Activated CD4-positive, alpha-beta memory T cell treated with anti-CD3 and anti-CD28 coated beads, Interleukin-2, amount 10 ng/mL, durations not matched to agents 7 days and 5 days (primary cell): ENCODE measurements around the gene ACAN. TPM values are rescaled to one million over a fixed set of nuclear protein-coding genes. Genes with fewer than 3 reads are reported as not detected.

Experiments used
- CTCF ChIA-PET: fragments of 350-600 bp; sonication (Branson Sonifier 250); formaldehyde crosslinking; loops from one replicate; lab custom pipeline; 2021; ENCODE audit warnings: antibody characterized with exemption, inconsistent platforms; lab: Charles Lee
- POLR2A ChIA-PET: fragments of 350-600 bp; sonication (Branson Sonifier 250); formaldehyde crosslinking; loops from one replicate; lab custom pipeline; 2021; ENCODE audit warnings: antibody characterized with exemption; lab: Charles Lee
- DNase-seq: peaks from one replicate; pipeline ENCODE4 v3.0.0-alpha.2; 2020
- H3K27ac Mint-ChIP-seq: one replicate; pipeline ENCODE4 v1.8.0; 2021; ENCODE audit warnings: mild to moderate bottlenecking, mixed read lengths
- H3K27me3 Mint-ChIP-seq: one replicate; pipeline ENCODE4 v1.8.0; 2021; ENCODE audit warnings: mixed read lengths
- H3K36me3 Mint-ChIP-seq: one replicate; pipeline ENCODE4 v1.8.0; 2021; ENCODE audit warnings: low read depth, mixed read lengths
- H3K4me1 Mint-ChIP-seq: one replicate; pipeline ENCODE4 v1.8.0; 2021; ENCODE audit warnings: mixed read lengths
- H3K4me3 Mint-ChIP-seq: one replicate; pipeline ENCODE4 v1.8.0; 2021; ENCODE audit warnings: mild to moderate bottlenecking, mixed read lengths
- H3K9me3 Mint-ChIP-seq: one replicate; pipeline ENCODE4 v1.8.0; 2021; ENCODE audit warnings: mixed read lengths
- total RNA-seq, 2 experiments: library from RNA; stranded (reverse); gene quantifications; one replicate each; pipeline ENCODE4 v1.2.3, GENCODE V29; 2021

Gene ACAN
- total RNA-seq, 2 experiments from 2014 or later, result not detected

DNA sequence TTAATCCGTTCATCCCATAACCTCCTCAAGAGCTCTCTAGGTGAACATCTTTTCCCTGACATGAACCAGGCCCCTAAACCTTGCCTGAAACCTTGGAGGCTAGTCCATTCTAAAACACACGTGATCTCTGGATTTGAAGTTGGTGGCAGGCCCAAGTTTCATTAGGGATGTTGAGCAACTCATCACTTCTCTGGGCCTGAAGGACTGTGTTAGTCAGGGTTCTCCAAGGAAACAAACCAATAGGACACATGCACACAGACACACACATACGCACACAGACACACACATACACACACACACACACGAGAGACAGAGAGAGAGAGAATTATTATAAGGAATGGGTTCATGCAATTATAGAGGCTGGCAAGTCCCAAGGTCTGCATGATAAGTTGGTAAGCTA, 31.9 kb downstream of the ACAN start:
- DNase-seq, result no peak
- Mint-ChIP-seq H3K36me3 (no peaks in the 10 kb centered on the region), H3K27ac (no peak overlapping the region), H3K4me3 (no peak overlapping the region), H3K4me1 (peaks cover 3% of the 10 kb centered on the region), H3K9me3 (no peaks in the 10 kb centered on the region), H3K27me3 (no peaks in the 10 kb centered on the region)
- ChIA-PET CTCF (interaction anchor here (1.0 to 2.1 kb wide), 3 partner anchors 211 to 370 kb away, joined by 3 to 12 read pairs (median 3); no protein-coding TSS in a partner anchor), POLR2A (no interaction called here)

DNA sequence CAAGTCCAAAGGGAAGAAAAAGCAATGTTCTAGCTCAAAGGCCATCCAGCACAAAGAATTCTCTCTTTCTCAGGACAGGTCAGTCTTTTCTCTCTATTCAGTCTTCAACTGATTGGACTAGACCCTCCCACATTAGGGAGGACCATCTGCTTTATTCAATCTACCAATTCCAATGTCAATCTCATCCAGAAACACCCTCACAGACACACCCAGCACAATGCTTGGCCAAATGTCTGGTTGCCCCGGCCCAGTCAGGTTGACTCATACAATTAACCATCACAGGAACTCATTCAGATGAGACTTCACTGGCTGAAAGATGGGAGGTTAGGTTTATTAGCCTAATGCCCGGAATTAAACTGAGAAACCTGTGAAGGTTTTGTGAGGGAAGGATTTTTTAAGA, 32.4 kb downstream of the ACAN start:
- H3K4me3 Mint-ChIP-seq, result no peak overlapping the region
- POLR2A ChIA-PET, result no interaction called here
- CTCF ChIA-PET, result interaction anchor here (1.0 to 2.1 kb wide), 3 partner anchors 212 to 371 kb away, joined by 3 to 12 read pairs (median 3); no protein-coding TSS in a partner anchor

DNA sequence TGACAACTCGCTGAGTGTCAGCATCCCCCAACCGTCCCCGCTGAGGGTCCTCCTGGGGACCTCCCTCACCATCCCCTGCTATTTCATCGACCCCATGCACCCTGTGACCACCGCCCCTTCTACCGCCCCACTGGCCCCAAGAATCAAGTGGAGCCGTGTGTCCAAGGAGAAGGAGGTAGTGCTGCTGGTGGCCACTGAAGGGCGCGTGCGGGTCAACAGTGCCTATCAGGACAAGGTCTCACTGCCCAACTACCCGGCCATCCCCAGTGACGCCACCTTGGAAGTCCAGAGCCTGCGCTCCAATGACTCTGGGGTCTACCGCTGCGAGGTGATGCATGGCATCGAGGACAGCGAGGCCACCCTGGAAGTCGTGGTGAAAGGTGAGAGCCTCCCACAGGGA, 35.4 kb downstream of the ACAN start:
- Mint-ChIP-seq H3K27ac (no peak overlapping the region), H3K36me3 (no peaks in the 10 kb centered on the region), H3K4me3 (no peak overlapping the region), H3K9me3 (no peaks in the 10 kb centered on the region), H3K27me3 (no peaks in the 10 kb centered on the region), H3K4me1 (peaks cover 3% of the 10 kb centered on the region)
- CTCF ChIA-PET, result no interaction called here
- no peak for DNase-seq
- POLR2A ChIA-PET, result no interaction called here

More for the DNA sequence above, 32.4 kb downstream of the ACAN start:
- DNase-seq, result no peak
- H3K4me1 Mint-ChIP-seq, result peaks cover 3% of the 10 kb centered on the region
- no peak overlapping the region for H3K27ac Mint-ChIP-seq
- H3K9me3 Mint-ChIP-seq, result no peaks in the 10 kb centered on the region
- H3K36me3 Mint-ChIP-seq, result no peaks in the 10 kb centered on the region
- no peaks in the 10 kb centered on the region for H3K27me3 Mint-ChIP-seq

DNA sequence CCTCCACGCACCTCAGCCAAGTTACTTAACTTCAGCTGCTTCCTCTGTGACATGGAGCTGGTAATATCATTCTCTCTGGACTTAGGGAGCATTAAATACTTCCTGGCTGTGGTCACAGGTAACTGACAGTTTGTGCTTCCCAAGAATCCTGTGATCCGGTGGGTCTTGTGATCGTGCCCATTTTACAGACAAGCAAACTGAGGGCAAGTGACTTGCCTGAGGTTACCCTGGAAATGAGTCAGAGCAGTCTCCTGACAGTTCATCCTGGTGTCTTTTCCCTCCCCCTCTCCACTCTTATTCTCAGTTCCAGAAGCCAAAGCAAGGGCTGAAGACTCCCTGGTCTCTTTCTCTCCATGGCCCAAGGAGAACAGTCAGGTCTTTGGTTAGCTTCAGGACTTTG, 35.9 kb downstream of the ACAN start:
- no peak overlapping the region for H3K27ac Mint-ChIP-seq
- H3K9me3 Mint-ChIP-seq, result no peaks in the 10 kb centered on the region
- no peaks in the 10 kb centered on the region for H3K27me3 Mint-ChIP-seq
- ChIA-PET POLR2A (no interaction called here), CTCF (no interaction called here)
- H3K4me1 Mint-ChIP-seq, result peaks cover 3% of the 10 kb centered on the region
- no peak for DNase-seq
- no peaks in the 10 kb centered on the region for H3K36me3 Mint-ChIP-seq
- H3K4me3 Mint-ChIP-seq, result no peak overlapping the region

DNA sequence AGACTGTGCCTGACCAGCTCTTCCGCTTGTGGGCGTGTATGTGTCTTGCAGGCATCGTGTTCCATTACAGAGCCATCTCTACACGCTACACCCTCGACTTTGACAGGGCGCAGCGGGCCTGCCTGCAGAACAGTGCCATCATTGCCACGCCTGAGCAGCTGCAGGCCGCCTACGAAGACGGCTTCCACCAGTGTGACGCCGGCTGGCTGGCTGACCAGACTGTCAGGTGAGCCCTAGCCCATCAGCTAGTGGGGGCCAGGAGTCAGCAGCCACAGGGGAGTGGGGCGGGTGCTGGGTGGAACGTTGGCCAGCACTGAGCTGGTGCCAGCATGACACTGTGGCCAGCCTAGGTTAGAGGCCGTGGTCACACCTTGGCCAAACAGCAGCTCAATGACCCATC, 36.7 kb downstream of the ACAN start:
- no peaks in the 10 kb centered on the region for H3K27me3 Mint-ChIP-seq
- no peak for DNase-seq
- H3K4me1 Mint-ChIP-seq, result peaks cover 3% of the 10 kb centered on the region
- no peaks in the 10 kb centered on the region for H3K9me3 Mint-ChIP-seq
- H3K27ac Mint-ChIP-seq, result no peak overlapping the region
- H3K36me3 Mint-ChIP-seq, result no peaks in the 10 kb centered on the region
- H3K4me3 Mint-ChIP-seq, result no peak overlapping the region
- POLR2A ChIA-PET, result no interaction called here
- CTCF ChIA-PET, result no interaction called here

DNA sequence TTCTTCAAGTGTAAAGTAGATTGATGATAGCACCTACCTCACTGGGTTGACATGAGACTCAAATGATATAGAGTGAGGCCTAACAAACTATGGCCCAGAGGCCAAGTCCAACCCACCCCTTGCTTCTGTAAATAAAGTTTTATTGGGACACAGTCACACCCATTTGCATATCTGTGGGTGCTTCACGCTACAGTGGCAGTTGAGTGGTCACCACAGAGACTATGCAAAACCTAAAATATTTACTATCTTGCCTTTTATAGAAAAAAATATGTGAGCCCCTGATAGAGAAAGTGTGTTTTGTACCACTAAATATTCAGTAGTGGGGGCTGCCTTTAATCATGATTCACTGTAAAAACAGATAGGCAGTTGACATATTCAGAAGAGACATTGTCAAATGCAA, 38.0 kb downstream of the ACAN start:
- DNase-seq, result no peak
- H3K27ac Mint-ChIP-seq, result no peak overlapping the region
- H3K9me3 Mint-ChIP-seq, result no peaks in the 10 kb centered on the region
- H3K4me3 Mint-ChIP-seq, result no peak overlapping the region
- peaks cover 5% of the 10 kb centered on the region for H3K4me1 Mint-ChIP-seq
- ChIA-PET CTCF (no interaction called here), POLR2A (no interaction called here)
- no peaks in the 10 kb centered on the region for H3K27me3 Mint-ChIP-seq
- H3K36me3 Mint-ChIP-seq, result no peaks in the 10 kb centered on the region

DNA sequence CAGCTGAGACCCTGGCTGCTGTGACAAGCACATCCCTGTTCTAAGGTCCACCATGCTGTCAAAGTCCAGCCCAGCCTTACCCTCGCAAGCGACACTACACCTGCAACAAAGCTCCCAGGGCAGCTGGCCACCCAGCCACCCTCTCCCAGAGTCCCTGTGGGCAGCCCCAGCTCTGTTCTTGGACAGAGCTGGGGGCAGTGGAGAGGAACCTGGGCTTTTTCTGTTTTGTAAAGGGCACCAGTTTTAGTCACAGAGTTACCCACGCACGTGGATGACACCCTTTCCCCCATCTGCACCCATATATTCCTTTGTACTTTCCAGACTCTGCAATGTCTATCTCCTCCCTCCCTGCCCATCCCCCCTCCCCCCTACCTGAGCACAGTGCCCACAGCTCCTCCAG, 38.9 kb downstream of the ACAN start:
- DNase-seq, result no peak
- Mint-ChIP-seq H3K4me1 (peaks cover 5% of the 10 kb centered on the region), H3K27me3 (no peaks in the 10 kb centered on the region), H3K27ac (no peak overlapping the region), H3K4me3 (no peak overlapping the region), H3K9me3 (no peaks in the 10 kb centered on the region), H3K36me3 (no peaks in the 10 kb centered on the region)
- ChIA-PET CTCF (no interaction called here), POLR2A (no interaction called here)

DNA sequence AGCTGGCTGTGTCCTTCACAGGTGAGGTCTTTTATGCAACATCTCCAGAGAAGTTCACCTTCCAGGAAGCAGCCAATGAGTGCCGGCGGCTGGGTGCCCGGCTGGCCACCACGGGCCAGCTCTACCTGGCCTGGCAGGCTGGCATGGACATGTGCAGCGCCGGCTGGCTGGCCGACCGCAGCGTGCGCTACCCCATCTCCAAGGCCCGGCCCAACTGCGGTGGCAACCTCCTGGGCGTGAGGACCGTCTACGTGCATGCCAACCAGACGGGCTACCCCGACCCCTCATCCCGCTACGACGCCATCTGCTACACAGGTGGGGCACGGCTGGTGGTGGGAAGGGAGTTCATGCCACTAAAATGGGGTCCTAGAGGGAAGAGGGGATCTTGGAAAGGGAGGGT, 40.1 kb downstream of the ACAN start:
- Mint-ChIP-seq H3K27me3 (no peaks in the 10 kb centered on the region), H3K4me1 (peaks cover 5% of the 10 kb centered on the region), H3K9me3 (no peaks in the 10 kb centered on the region), H3K36me3 (no peaks in the 10 kb centered on the region), H3K27ac (no peak overlapping the region), H3K4me3 (no peak overlapping the region)
- ChIA-PET POLR2A (no interaction called here), CTCF (no interaction called here)
- DNase-seq, result no peak

DNA sequence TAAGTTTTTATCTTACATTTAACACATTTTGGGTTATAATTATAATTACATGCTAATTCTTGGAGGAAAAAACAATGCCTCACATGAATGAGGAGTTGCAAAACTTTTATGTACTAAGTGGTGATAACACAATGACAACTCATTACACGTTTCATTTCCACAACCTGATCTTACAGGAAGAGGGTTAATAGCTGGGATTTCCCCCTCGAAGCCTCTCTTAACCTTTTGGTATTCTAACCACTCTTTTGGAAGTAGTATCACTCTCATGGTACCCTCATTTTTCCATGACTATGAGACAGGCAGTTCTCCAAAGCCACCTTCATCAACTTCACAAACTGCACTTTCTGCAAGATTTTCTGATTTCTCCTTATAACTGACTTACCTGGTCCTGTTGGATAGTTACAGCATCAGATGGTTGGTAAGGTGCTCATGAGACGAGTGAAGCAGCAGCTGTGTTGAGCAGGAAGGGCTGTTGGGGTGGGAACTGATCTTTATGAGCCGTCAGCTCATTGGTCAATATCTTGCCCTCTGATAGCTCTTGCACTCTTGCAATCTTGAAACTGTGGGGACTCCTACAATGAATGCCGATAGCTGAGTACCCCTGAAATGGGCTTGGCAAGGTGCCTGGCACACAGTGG, 41.6 kb downstream of the ACAN start:
- no peaks in the 10 kb centered on the region for H3K9me3 Mint-ChIP-seq
- DNase-seq, result no peak
- no peaks in the 10 kb centered on the region for H3K27me3 Mint-ChIP-seq
- H3K4me3 Mint-ChIP-seq, result no peak overlapping the region
- ChIA-PET POLR2A (no interaction called here), CTCF (no interaction called here)
- H3K4me1 Mint-ChIP-seq, result peaks cover 5% of the 10 kb centered on the region
- no peak overlapping the region for H3K27ac Mint-ChIP-seq
- no peaks in the 10 kb centered on the region for H3K36me3 Mint-ChIP-seq

DNA sequence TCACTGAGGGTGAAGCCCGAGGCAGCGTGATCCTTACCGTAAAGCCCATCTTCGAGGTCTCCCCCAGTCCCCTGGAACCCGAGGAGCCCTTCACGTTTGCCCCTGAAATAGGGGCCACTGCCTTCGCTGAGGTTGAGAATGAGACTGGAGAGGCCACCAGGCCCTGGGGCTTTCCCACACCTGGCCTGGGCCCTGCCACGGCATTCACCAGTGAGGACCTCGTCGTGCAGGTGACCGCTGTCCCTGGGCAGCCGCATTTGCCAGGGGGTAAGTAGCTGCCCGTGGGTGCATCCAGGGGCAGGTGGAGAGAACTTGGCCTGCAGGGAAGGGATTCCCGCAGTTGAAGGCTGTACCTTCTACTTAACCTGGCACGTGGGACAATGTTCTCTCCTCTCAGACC, 42.4 kb downstream of the ACAN start:
- ChIA-PET CTCF (no interaction called here), POLR2A (no interaction called here)
- Mint-ChIP-seq H3K27me3 (no peaks in the 10 kb centered on the region), H3K4me1 (peaks cover 5% of the 10 kb centered on the region), H3K9me3 (no peaks in the 10 kb centered on the region), H3K4me3 (no peak overlapping the region), H3K36me3 (no peaks in the 10 kb centered on the region), H3K27ac (no peak overlapping the region)
- DNase-seq, result no peak

DNA sequence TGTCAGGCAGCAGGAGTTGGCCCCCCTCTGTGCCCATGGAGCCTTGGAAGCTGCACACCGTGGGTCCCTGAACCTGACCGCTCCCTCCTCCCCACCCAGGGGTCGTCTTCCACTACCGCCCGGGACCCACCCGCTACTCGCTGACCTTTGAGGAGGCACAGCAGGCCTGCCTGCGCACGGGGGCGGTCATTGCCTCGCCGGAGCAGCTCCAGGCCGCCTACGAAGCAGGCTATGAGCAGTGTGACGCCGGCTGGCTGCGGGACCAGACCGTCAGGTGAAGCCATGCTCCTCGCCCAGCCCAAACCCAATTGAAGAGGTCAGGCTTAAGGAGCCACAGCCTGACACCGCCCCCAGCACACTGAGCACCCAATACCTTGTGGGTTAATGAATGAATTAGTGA, 43.9 kb downstream of the ACAN start:
- ChIA-PET CTCF (no interaction called here), POLR2A (no interaction called here)
- Mint-ChIP-seq H3K36me3 (no peaks in the 10 kb centered on the region), H3K27ac (no peak overlapping the region), H3K4me1 (peaks cover 5% of the 10 kb centered on the region), H3K9me3 (no peaks in the 10 kb centered on the region), H3K27me3 (no peaks in the 10 kb centered on the region), H3K4me3 (no peak overlapping the region)
- no peak for DNase-seq

DNA sequence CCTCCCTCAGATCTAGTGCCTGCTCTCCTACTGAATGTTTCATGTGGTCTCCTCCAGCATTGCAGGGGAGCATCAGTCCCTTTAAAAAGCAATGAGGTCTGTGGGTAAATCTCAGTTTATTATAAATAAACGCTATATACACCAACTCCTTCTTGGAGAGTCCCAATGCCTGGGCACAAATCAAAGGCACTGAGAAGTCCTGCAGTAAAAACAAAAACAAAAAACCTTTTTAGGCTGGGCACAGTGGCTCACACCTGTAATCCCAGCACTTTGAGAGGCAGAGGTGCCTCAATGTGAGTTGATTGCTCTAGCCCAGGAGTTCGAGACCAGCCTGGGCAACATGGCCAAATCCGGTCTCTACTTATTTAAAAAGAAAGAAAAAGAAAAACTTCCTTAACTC, 45.0 kb downstream of the ACAN start:
- POLR2A ChIA-PET, result no interaction called here

DNA sequence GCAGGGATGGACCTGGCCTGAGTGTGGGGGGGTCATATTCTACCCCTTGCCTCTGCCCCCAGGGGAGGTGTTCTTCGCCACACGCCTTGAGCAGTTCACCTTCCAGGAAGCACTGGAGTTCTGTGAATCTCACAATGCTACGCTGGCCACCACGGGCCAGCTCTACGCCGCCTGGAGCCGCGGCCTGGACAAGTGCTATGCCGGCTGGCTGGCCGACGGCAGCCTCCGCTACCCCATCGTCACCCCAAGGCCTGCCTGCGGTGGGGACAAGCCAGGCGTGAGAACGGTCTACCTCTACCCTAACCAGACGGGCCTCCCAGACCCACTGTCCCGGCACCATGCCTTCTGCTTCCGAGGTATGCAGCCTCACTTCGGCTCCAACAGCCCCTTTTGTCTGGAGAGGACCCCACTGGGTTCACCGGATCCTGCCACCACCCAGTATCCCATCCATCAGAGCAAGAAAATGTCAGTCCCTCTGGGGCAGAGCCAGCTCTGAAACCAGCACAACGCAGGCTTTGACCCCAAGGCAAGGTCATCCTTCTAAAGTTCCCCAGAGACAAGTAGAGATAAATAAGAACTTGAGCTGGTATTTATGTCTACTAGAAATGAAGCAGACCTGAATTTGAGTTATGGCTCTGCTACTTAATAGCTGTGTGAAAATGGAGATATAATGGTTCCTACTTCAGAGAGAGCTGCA, 46.3 kb downstream of the ACAN start:
- CTCF ChIA-PET, result no interaction called here
- H3K36me3 Mint-ChIP-seq, result peaks cover 1% of the 10 kb centered on the region
- POLR2A ChIA-PET, result no interaction called here
- H3K27ac Mint-ChIP-seq, result no peak overlapping the region
- H3K4me1 Mint-ChIP-seq, result peaks cover 3% of the 10 kb centered on the region
- H3K4me3 Mint-ChIP-seq, result no peak overlapping the region
- no peak for DNase-seq
- H3K9me3 Mint-ChIP-seq, result peaks cover 5% of the 10 kb centered on the region
- H3K27me3 Mint-ChIP-seq, result no peaks in the 10 kb centered on the region

More for the DNA sequence above, 45.0 kb downstream of the ACAN start:
- no peak overlapping the region for H3K4me3 Mint-ChIP-seq
- H3K4me1 Mint-ChIP-seq, result peaks cover 5% of the 10 kb centered on the region
- H3K27ac Mint-ChIP-seq, result no peak overlapping the region
- DNase-seq, result no peak
- no peaks in the 10 kb centered on the region for H3K36me3 Mint-ChIP-seq
- H3K9me3 Mint-ChIP-seq, result no peaks in the 10 kb centered on the region
- no peaks in the 10 kb centered on the region for H3K27me3 Mint-ChIP-seq
- CTCF ChIA-PET, result no interaction called here

DNA sequence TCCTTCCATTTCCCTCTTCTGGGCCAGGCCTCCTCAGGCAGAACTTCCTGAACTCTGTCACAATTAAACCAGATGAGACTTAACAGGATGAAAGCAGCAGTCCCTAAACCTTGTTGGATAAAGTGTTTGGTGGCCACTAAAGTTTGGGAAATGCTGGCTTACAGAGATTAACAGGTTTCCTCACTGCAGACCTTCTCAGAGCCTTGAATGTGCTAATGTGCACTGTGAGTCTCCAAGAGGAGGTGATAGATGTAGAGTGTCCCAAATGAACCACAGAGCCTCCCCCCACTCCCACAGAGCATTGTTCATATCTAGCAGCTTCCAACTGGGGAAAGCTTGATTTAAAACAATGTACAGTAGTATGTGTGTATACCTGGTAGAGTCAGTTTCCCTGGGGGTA, 49.2 kb downstream of the ACAN start:
- H3K36me3 Mint-ChIP-seq, result peaks cover 4% of the 10 kb centered on the region
- ChIA-PET CTCF (no interaction called here), POLR2A (no interaction called here)
- no peak overlapping the region for H3K27ac Mint-ChIP-seq
- DNase-seq, result no peak
- H3K4me3 Mint-ChIP-seq, result no peak overlapping the region
- H3K4me1 Mint-ChIP-seq, result no peaks in the 10 kb centered on the region
- H3K9me3 Mint-ChIP-seq, result peaks cover 10% of the 10 kb centered on the region
- no peaks in the 10 kb centered on the region for H3K27me3 Mint-ChIP-seq
